Hepatocyte (in vitro differentiated cells): ENCODE results near the gene MTCH1.

Experiments
- CTCF ChIP-seq: fragments of 200-600 bp; sonication (generic); IDR thresholded peaks from 2 replicates; pipeline ENCODE4 v1.5.1; 2016; ENCODE audit warnings: antibody characterized with exemption, mild to moderate bottlenecking; ENCODE audit not compliant: poor library complexity
- EZH2 ChIP-seq: fragments of 200-600 bp; sonication (generic); IDR thresholded peaks from 2 replicates; pipeline ENCODE4 v1.6.1; 2016; ENCODE audit warnings: antibody characterized with exemption, mild to moderate bottlenecking, borderline replicate concordance
- EZH2phosphoT487 ChIP-seq: fragments of 200-600 bp; sonication (generic); IDR thresholded peaks from one replicate; pipeline ENCODE4 v1.6.1; 2018; ENCODE audit warnings: antibody characterized with exemption, mild to moderate bottlenecking, low read depth, moderate library complexity; ENCODE audit not compliant: unreplicated experiment, severe bottlenecking

GRCh38 chr6:36929607-36930006, 56.4 kb downstream of the MTCH1 start:
- TF ChIP-seq CTCF: no peak
- no peak for TF ChIP-seq EZH2
- TF ChIP-seq EZH2phosphoT487: no peak
